Skeletal muscle tissue (tissue), 4 donors: Measurements from ENCODE around the gene GLT6D1. TPM values are rescaled to one million over a fixed set of nuclear protein-coding genes. Genes with fewer than 3 reads are reported as not detected.

Experiments
- H3K27ac ChIP-seq: one replicate; pipeline ENCODE4 v1.7.0; 2013; ENCODE audit warnings: mild to moderate bottlenecking, low read depth, low read length, inconsistent platforms
- H3K27me3 ChIP-seq, 3 donors: one replicate each; pipeline ENCODE4 v1.7.0; 2013; ENCODE audit warnings: low read length in 3 of 3; ENCODE audit not compliant: control insufficient read depth in 3 of 3, insufficient read depth in 3 of 3
- H3K36me3 ChIP-seq, 3 donors: one replicate each; pipeline ENCODE4 v1.7.0; 2013; ENCODE audit warnings: low read length in 3 of 3; ENCODE audit not compliant: control insufficient read depth in 3 of 3, insufficient read depth in 3 of 3
- H3K4me1 ChIP-seq, 3 donors: one replicate each; pipeline ENCODE4 v1.7.0; 2013; ENCODE audit warnings: low read length in 3 of 3, mild to moderate bottlenecking in 3 of 3; ENCODE audit not compliant: control insufficient read depth in 3 of 3, insufficient read depth in 3 of 3
- H3K4me3 ChIP-seq, 3 donors: one replicate each; pipeline ENCODE4 v1.7.0; 2013; ENCODE audit warnings: low read length in 3 of 3
- H3K9ac ChIP-seq, 3 donors: one replicate each; pipeline ENCODE4 v1.7.0; 2013; ENCODE audit warnings: low read length in 3 of 3, mild to moderate bottlenecking in 3 of 3, moderate library complexity in 2 of 3, low read depth in 1 of 3
- H3K9me3 ChIP-seq, 3 donors: one replicate each; pipeline ENCODE4 v1.7.0; 2013; ENCODE audit warnings: low read length in 3 of 3; ENCODE audit not compliant: control insufficient read depth in 3 of 3
- total RNA-seq: library from RNA; depleted of rRNA; stranded (reverse); fragments of >200 nt; gene quantifications from one replicate; pipeline ENCODE4 v1.2.3, GENCODE V29; 2014
- donor health status: Osteomylitis.

Gene GLT6D1
- total RNA-seq, 1 donor from 2014 or later, result not detected

GRCh38 chr9:135610290-135611141, 28.8 kb downstream of the GLT6D1 start:
- Histone ChIP-seq H3K36me3 (no peaks in the 10 kb centered on the region), H3K27me3 (peaks cover 7 to 47% (median 44%) of the 10 kb centered on the region in 3 donors), H3K9ac (no peak overlapping the region), H3K9me3 (no peaks in the 10 kb centered on the region), H3K4me1 (no peaks in the 10 kb centered on the region), H3K27ac (no peak overlapping the region), H3K4me3 (no peak overlapping the region)

- peaks cover 0 to 4% (median 0%) of the 10 kb centered on the region in 3 donors for H3K4me1 ChIP-seq
- H3K9me3 ChIP-seq, result no peaks in the 10 kb centered on the region
- H3K36me3 ChIP-seq, result no peaks in the 10 kb centered on the region
- peaks cover 7 to 44% (median 39%) of the 10 kb centered on the region in 3 donors for H3K27me3 ChIP-seq
- H3K4me3 ChIP-seq, result no peak overlapping the region
- no peak overlapping the region for H3K9ac ChIP-seq
- H3K27ac ChIP-seq, result no peak overlapping the region
Measured at GRCh38 chr9:135609366-135609955, 29.9 kb downstream of the GLT6D1 start.

GRCh38 chr9:135608999-135609317, 30.4 kb downstream of the GLT6D1 start:
- H3K4me3 ChIP-seq, result no peak overlapping the region
- no peak overlapping the region for H3K9ac ChIP-seq
- H3K9me3 ChIP-seq, result no peaks in the 10 kb centered on the region
- peaks cover 0 to 4% (median 0%) of the 10 kb centered on the region in 3 donors for H3K4me1 ChIP-seq
- H3K27ac ChIP-seq, result no peak overlapping the region
- peaks cover 7 to 49% (median 40%) of the 10 kb centered on the region in 3 donors for H3K27me3 ChIP-seq
- no peaks in the 10 kb centered on the region for H3K36me3 ChIP-seq

GRCh38 chr9:135608294-135608998, 30.9 kb downstream of the GLT6D1 start:
- Histone ChIP-seq H3K4me1 (peaks cover 0 to 4% (median 0%) of the 10 kb centered on the region in 3 donors), H3K36me3 (no peaks in the 10 kb centered on the region), H3K27me3 (peaks cover 6 to 51% (median 35%) of the 10 kb centered on the region in 3 donors), H3K9ac (no peak overlapping the region), H3K9me3 (no peaks in the 10 kb centered on the region), H3K4me3 (no peak overlapping the region), H3K27ac (no peak overlapping the region)

- H3K9ac ChIP-seq, result no peak overlapping the region
- no peaks in the 10 kb centered on the region for H3K9me3 ChIP-seq
- H3K4me1 ChIP-seq, result peaks cover 0 to 4% (median 0%) of the 10 kb centered on the region in 3 donors
- peaks cover 5 to 45% (median 36%) of the 10 kb centered on the region in 3 donors for H3K27me3 ChIP-seq
- H3K36me3 ChIP-seq, result no peaks in the 10 kb centered on the region
- H3K27ac ChIP-seq, result no peak overlapping the region
- no peak overlapping the region for H3K4me3 ChIP-seq
Measured at GRCh38 chr9:135607401-135608293, 31.7 kb downstream of the GLT6D1 start.

- Histone ChIP-seq H3K27me3 (peaks cover 8 to 41% (median 30%) of the 10 kb centered on the region in 3 donors), H3K9me3 (no peaks in the 10 kb centered on the region), H3K4me1 (peaks cover 0 to 4% (median 0%) of the 10 kb centered on the region in 3 donors)
Measured at GRCh38 chr9:135606885-135607259, 32.5 kb downstream of the GLT6D1 start.

GRCh38 chr9:135605238-135605781, 34.0 kb downstream of the GLT6D1 start:
- no peak overlapping the region for H3K9ac ChIP-seq
- H3K27ac ChIP-seq, result no peak overlapping the region
- no peaks in the 10 kb centered on the region for H3K9me3 ChIP-seq
- H3K4me3 ChIP-seq, result no peak overlapping the region
- peaks cover 0 to 4% (median 0%) of the 10 kb centered on the region in 3 donors for H3K4me1 ChIP-seq
- no peaks in the 10 kb centered on the region for H3K36me3 ChIP-seq
- peaks cover 9 to 28% (median 21%) of the 10 kb centered on the region in 3 donors for H3K27me3 ChIP-seq

More at GRCh38 chr9:135606885-135607259, 32.5 kb downstream of the GLT6D1 start:
- H3K4me3 ChIP-seq, result no peak overlapping the region
- H3K27ac ChIP-seq, result no peak overlapping the region
- no peaks in the 10 kb centered on the region for H3K36me3 ChIP-seq
- no peak overlapping the region for H3K9ac ChIP-seq

- Histone ChIP-seq H3K27ac (no peak overlapping the region), H3K4me1 (peaks cover 0 to 4% (median 0%) of the 10 kb centered on the region in 3 donors), H3K9me3 (no peaks in the 10 kb centered on the region), H3K9ac (no peak overlapping the region), H3K27me3 (peaks cover 9 to 27% (median 21%) of the 10 kb centered on the region in 3 donors), H3K4me3 (no peak overlapping the region), H3K36me3 (no peaks in the 10 kb centered on the region)
Measured at GRCh38 chr9:135604437-135605237, 34.7 kb downstream of the GLT6D1 start.
